ENCODE measurements around the gene COL4A2.

The COL4A2 gene

DNA sequence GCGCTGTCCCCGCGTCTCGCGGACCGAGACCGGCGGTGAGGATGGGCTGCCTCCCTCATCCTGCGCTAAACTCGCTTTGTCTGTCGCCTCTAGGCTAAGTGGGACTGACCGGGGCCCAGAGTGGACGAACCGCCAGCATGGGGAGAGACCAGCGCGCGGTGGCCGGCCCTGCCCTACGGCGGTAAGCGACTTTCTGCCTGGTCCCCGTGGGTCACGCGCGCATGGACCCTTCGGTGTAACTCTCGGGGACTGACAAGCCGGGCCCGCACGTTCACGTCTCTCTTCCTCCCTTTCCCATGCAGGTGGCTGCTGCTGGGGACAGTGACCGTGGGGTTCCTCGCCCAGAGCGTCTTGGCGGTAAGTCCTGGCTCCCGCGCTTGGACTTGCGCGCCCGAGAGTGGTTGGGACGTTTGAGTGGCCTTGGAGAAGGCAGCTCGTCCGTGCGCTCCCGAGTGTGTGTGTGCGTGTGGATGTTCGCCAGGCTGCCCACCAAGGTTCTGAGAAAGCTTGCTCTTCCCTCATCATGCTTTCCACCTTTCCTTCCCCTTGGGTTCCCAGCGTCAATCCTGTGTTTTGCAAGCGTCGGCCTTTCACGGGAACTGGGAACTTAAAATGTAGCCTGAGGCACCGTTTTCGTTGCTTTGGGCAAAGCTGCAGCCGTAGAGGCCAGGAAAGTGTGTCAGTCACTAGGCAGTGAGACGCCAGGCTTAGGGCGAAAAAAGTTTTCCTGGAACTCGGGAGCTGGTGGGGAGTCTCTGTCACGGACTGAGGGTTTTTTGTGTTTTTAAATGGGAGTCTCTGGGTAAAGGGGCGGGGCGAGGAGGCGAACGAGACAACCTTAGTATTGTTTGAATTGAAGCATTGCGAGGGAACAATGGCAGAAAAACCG is 927 bp downstream of the COL4A2 start:
- Histone ChIP-seq H3K27me3 (ENCODE audit: insufficient read depth, low read depth, severe bottlenecking) (peaks cover 4% of the 10 kb centered on the region), H3K27ac (peak overlapping the region; percentile 31), H3K36me3 (peaks cover 15% of the 10 kb centered on the region), H3K9me3 (ENCODE audit: severe bottlenecking) (no peaks in the 10 kb centered on the region), H3K4me3 (ENCODE audit: low read depth, low read length) (peak overlapping the region; percentile 77)
- TF ChIP-seq CTCF (IDR thresholded peaks at IDR 0.05; ENCODE audit: low read depth, low read length): no peak
- DNase-seq: peak; percentile 62

DNA sequence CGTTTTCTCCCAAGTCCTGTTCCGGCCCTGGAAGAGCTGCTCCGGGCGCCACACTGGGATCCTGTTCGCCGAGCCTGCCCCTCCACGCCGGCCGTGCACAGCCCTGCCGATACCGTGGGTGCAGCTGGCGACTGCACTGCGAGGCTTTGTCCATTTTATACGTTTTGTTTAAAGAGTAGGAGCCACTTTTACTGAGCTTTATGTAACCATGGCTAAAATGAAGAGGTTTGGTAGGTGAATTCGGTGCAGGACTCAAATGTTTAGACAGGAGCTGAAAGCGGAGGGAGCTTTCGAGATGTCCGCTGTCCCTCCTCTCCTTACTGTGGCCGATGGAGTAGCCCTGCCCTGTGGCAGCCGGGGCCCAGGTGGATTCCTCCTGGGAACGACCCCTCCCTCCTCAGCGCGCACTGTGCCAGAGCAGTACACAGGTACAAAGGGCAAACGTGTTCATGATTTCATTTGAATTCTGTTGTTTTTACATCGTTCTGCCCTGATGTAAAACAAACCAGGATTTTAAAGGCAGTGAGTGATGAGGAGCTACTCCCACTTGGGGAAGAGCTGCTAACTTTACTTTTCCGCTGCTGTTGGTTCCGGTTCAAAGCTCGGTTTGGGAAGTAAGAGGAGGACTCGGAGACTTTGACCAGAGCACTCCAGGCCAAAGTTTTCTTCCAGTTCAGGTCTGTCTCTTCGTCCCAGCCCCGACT is 1.7 kb downstream of the COL4A2 start:
- no peak overlapping the region for H3K27ac ChIP-seq
- no peak overlapping the region for H3K4me3 ChIP-seq (ENCODE audit: low read depth, low read length)
- peak; percentile 8 for DNase-seq
- TF ChIP-seq CTCF (IDR thresholded peaks at IDR 0.05; ENCODE audit: low read depth, low read length): no peak
- peaks cover 15% of the 10 kb centered on the region for H3K36me3 ChIP-seq
- H3K27me3 ChIP-seq (ENCODE audit: insufficient read depth, low read depth, severe bottlenecking): peaks cover 4% of the 10 kb centered on the region
- H3K9me3 ChIP-seq (ENCODE audit: severe bottlenecking): no peaks in the 10 kb centered on the region

- Histone ChIP-seq H3K36me3 (peaks cover 15% of the 10 kb centered on the region), H3K27ac (no peak overlapping the region), H3K9me3 (ENCODE audit: severe bottlenecking) (no peaks in the 10 kb centered on the region), H3K4me3 (ENCODE audit: low read depth, low read length) (no peak overlapping the region), H3K27me3 (ENCODE audit: insufficient read depth, low read depth, severe bottlenecking) (peaks cover 4% of the 10 kb centered on the region)
- no peak for TF ChIP-seq CTCF (IDR thresholded peaks at IDR 0.05; ENCODE audit: low read depth, low read length)
- peak; percentile 3 for DNase-seq
Measured at GRCh38 chr13:110309661-110310524, 2.8 kb downstream of the COL4A2 start.

DNA sequence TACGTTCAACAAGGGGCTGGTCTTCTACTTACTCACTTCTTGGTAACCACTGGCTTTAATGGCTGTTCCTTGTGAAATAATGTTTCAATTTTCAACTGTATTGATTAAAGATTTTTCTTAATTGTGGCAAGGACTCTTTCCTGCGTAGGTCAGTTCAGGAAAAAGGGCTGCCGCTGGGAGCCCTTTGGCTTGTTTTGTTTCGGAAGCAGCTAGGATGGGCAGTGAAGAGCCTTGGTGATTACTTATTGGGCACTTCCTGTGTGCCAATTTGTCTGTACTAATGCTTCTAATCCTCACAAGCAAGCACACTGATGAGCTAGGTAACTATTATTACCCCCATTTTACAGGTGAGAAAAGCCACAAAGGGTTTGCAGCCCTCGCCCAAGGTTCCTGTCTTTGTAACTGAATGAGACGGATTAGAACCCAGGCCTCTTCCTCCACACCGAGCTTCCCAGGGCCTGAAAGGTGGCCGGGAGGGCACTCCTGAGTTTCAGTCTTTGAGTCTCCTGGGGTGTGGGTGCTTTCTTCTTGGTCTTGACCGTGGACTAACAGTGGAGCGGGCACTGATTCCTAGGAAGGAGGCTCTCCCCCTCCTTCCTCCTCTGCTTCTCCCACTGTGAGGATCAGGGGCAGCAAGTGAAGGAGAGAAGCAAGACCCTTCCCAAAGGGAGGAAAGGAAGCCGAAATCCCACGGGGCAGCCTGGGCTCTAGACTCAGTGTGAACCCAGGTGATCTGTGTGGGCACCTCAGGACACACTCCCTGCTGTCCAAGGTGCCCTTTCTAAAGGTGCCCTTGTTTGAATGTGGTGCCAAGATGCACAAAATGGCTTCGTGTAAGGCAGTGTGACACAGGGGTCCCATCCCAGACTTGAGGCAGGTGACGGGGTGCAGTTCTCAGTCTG is 3.7 kb downstream of the COL4A2 start:
- peak; percentile 6 for DNase-seq
- TF ChIP-seq CTCF (IDR thresholded peaks at IDR 0.05; ENCODE audit: low read depth, low read length): no peak
- peaks cover 15% of the 10 kb centered on the region for H3K36me3 ChIP-seq
- no peak overlapping the region for H3K4me3 ChIP-seq (ENCODE audit: low read depth, low read length)
- peaks cover 4% of the 10 kb centered on the region for H3K27me3 ChIP-seq (ENCODE audit: insufficient read depth, low read depth, severe bottlenecking)
- no peaks in the 10 kb centered on the region for H3K9me3 ChIP-seq (ENCODE audit: severe bottlenecking)
- H3K27ac ChIP-seq: no peak overlapping the region

Data from WERI-Rb-1 (cell line).